H9 (cell line): ENCODE results near the gene AFF2. TPM values are rescaled to one million over a fixed set of nuclear protein-coding genes. Genes with fewer than 3 reads are reported as not detected.

Source experiments
- DNase-seq: peaks from one replicate; pipeline ENCODE4 v3.0.0-alpha.2; 2017
- H2AFZ ChIP-seq: one replicate; pipeline ENCODE4 v1.6.1; 2013; ENCODE audit warnings: mild to moderate bottlenecking, low read length, control low read depth, moderate library complexity
- H2AK5ac ChIP-seq: 2 replicates; pipeline ENCODE4 v1.6.1; 2013; ENCODE audit warnings: low read length, control low read depth, mixed read lengths; ENCODE audit not compliant: insufficient read length
- H2BK120ac ChIP-seq: one replicate; pipeline ENCODE4 v1.6.1; 2013; ENCODE audit warnings: low read depth, mild to moderate bottlenecking, low read length, control low read depth, inconsistent platforms; ENCODE audit not compliant: poor library complexity, severe bottlenecking
- H2BK12ac ChIP-seq: 2 replicates; pipeline ENCODE4 v1.6.1; 2013; ENCODE audit warnings: low read length, control low read depth, mixed read lengths, low read depth; ENCODE audit not compliant: insufficient read length
- H2BK15ac ChIP-seq: 2 replicates; pipeline ENCODE4 v1.6.1; 2013; ENCODE audit warnings: low read depth, low read length, control low read depth
- H2BK20ac ChIP-seq: one replicate; pipeline ENCODE4 v1.6.1; 2013; ENCODE audit warnings: low read depth, mild to moderate bottlenecking, low read length, control low read depth, inconsistent platforms; ENCODE audit not compliant: poor library complexity, severe bottlenecking
- H2BK5ac ChIP-seq: 2 replicates; pipeline ENCODE4 v1.6.1; 2013; ENCODE audit warnings: low read length, control low read depth, mixed read lengths; ENCODE audit not compliant: insufficient read length
- H3K14ac ChIP-seq: 2 replicates; pipeline ENCODE4 v1.6.1; 2013; ENCODE audit warnings: low read length, control low read depth; ENCODE audit not compliant: insufficient read depth
- H3K18ac ChIP-seq: 2 replicates; pipeline ENCODE4 v1.6.1; 2013; ENCODE audit warnings: low read depth, mild to moderate bottlenecking, mixed read lengths, low read length, control low read depth; ENCODE audit not compliant: insufficient read length
- H3K23ac ChIP-seq: 2 replicates; pipeline ENCODE4 v1.6.1; 2013; ENCODE audit warnings: low read length, control low read depth, mixed read lengths, low read depth; ENCODE audit not compliant: insufficient read length
- H3K23me2 ChIP-seq: 2 replicates; pipeline ENCODE4 v1.6.1; 2013; ENCODE audit warnings: low read depth, mild to moderate bottlenecking, mixed read lengths, low read length, control low read depth; ENCODE audit not compliant: insufficient read length, poor library complexity, severe bottlenecking
- H3K27ac ChIP-seq: 2 replicates; pipeline ENCODE4 v1.5.1; 2013; ENCODE audit warnings: low read length, control low read depth, mixed read lengths, low read depth; ENCODE audit not compliant: insufficient read length
- H3K27me3 ChIP-seq: 2 replicates; pipeline ENCODE4 v1.6.1; 2013; ENCODE audit warnings: low read length, control low read depth, inconsistent platforms; ENCODE audit not compliant: insufficient read depth
- H3K4ac ChIP-seq: 2 replicates; pipeline ENCODE4 v1.6.1; 2013; ENCODE audit warnings: low read depth, mild to moderate bottlenecking, control low read depth, inconsistent platforms, low read length, moderate library complexity
- H3K4me1 ChIP-seq: 2 replicates; pipeline ENCODE4 v1.6.1; 2013; ENCODE audit warnings: low read length, control low read depth, inconsistent platforms; ENCODE audit not compliant: insufficient read depth
- H3K4me2 ChIP-seq: 2 replicates; pipeline ENCODE4 v1.6.1; 2013; ENCODE audit warnings: low read length, control low read depth, mixed read lengths; ENCODE audit not compliant: insufficient read length, insufficient read depth
- H3K56ac ChIP-seq: 2 replicates; pipeline ENCODE4 v1.6.1; 2013; ENCODE audit warnings: low read depth, mild to moderate bottlenecking, mixed read lengths, low read length, control low read depth; ENCODE audit not compliant: insufficient read length
- H3K79me1 ChIP-seq: 2 replicates; pipeline ENCODE4 v1.6.1; 2013; ENCODE audit warnings: low read depth, mild to moderate bottlenecking, moderate library complexity, low read length, control low read depth, inconsistent platforms; ENCODE audit not compliant: insufficient read depth, poor library complexity, severe bottlenecking
- H3K79me2 ChIP-seq: 2 replicates; pipeline ENCODE4 v1.6.1; 2013; ENCODE audit warnings: low read length, control low read depth, inconsistent platforms; ENCODE audit not compliant: insufficient read depth
- H3K9ac ChIP-seq: 2 replicates; pipeline ENCODE4 v1.6.1; 2013; ENCODE audit warnings: low read length, control low read depth, mixed read lengths; ENCODE audit not compliant: insufficient read length; ENCODE audit errors: extremely low read depth
- H3K9me3 ChIP-seq: one replicate; pipeline ENCODE4 v1.6.1; 2013; ENCODE audit warnings: low read depth, low read length, inconsistent platforms; ENCODE audit not compliant: control insufficient read depth
- H3T11ph ChIP-seq: one replicate; pipeline ENCODE4 v1.6.1; 2013; ENCODE audit warnings: mild to moderate bottlenecking, low read length, control low read depth, inconsistent platforms
- H4K20me1 ChIP-seq: one replicate; pipeline ENCODE4 v1.6.1; 2013; ENCODE audit not compliant: control insufficient read depth, insufficient read length, insufficient read depth
- H4K5ac ChIP-seq: 2 replicates; pipeline ENCODE4 v1.6.1; 2013; ENCODE audit warnings: low read depth, mild to moderate bottlenecking, mixed read lengths, low read length, control low read depth; ENCODE audit not compliant: insufficient read length
- H4K8ac ChIP-seq: replicated peaks from 2 replicates; pipeline ENCODE4 v1.6.1; 2013; ENCODE audit warnings: low read length, control low read depth, mixed read lengths, low read depth; ENCODE audit not compliant: insufficient read length
- H4K91ac ChIP-seq: 2 replicates; pipeline ENCODE4 v1.6.1; 2013; ENCODE audit warnings: low read depth, mild to moderate bottlenecking, moderate library complexity, mixed read lengths, low read length, control low read depth; ENCODE audit not compliant: insufficient read length
- H3K27ac Mint-ChIP-seq, 3 experiments: 2 replicates in 2 of 3; 3 replicates in 1 of 3; pipeline ENCODE4 v1.8.0; 2020 to 2021; ENCODE audit warnings: mixed read lengths in 3 of 3, mild to moderate bottlenecking in 1 of 3, moderate library complexity in 1 of 3
- H3K27me3 Mint-ChIP-seq: 2 replicates; pipeline ENCODE4 v1.8.0; 2021; ENCODE audit warnings: low read depth, mild to moderate bottlenecking, moderate library complexity, mixed read lengths
- H3K36me3 Mint-ChIP-seq, 3 experiments: 2 replicates in 2 of 3; 3 replicates in 1 of 3; pipeline ENCODE4 v1.8.0; 2020 to 2021; ENCODE audit warnings: low read depth in 3 of 3, mixed read lengths in 3 of 3; ENCODE audit not compliant: insufficient read depth in 1 of 3
- H3K4me1 Mint-ChIP-seq, 2 experiments: 2 replicates each; pipeline ENCODE4 v1.8.0; 2020; ENCODE audit warnings: mixed read lengths in 2 of 2
- H3K4me3 Mint-ChIP-seq, 2 experiments: 2 replicates in 1 of 2; 3 replicates in 1 of 2; pipeline ENCODE4 v1.8.0; 2020 to 2021; ENCODE audit warnings: mild to moderate bottlenecking in 2 of 2, mixed read lengths in 2 of 2, moderate library complexity in 1 of 2
- H3K9me3 Mint-ChIP-seq, 2 experiments: 2 replicates in 1 of 2; 3 replicates in 1 of 2; pipeline ENCODE4 v1.8.0; 2020; ENCODE audit warnings: mild to moderate bottlenecking in 2 of 2, mixed read lengths in 2 of 2, moderate library complexity in 1 of 2
- WGBS: extraction: QIAGEN DNeasy Blood & Tissue Kit; methylation state at CpG from one replicate; pipeline ENCODE4 v1.1.7; 2013; ENCODE audit warnings: missing lambda C conversion rate, low lambda C conversion rate, mixed read lengths; ENCODE audit not compliant: insufficient read length; ENCODE audit errors: extremely low coverage; 5-methylcytosine and 5-hydroxymethylcytosine counted together
- total RNA-seq: library from RNA; stranded (reverse); gene quantifications from 2 replicates; pipeline ENCODE4 v1.2.1, GENCODE V29; 2021
- TF ChIP-seq, protein P1 (sequence below): fragments of 200-600 bp; sonication (generic); conservative IDR thresholded peaks from 3 replicates; pipeline ENCODE4 v1.8.0; 2021; ENCODE audit warnings: antibody characterized with exemption, mild to moderate bottlenecking

AFF2 gene
- total RNA-seq, 1 experiment from 2014 or later, result 14.6 TPM

DNA sequence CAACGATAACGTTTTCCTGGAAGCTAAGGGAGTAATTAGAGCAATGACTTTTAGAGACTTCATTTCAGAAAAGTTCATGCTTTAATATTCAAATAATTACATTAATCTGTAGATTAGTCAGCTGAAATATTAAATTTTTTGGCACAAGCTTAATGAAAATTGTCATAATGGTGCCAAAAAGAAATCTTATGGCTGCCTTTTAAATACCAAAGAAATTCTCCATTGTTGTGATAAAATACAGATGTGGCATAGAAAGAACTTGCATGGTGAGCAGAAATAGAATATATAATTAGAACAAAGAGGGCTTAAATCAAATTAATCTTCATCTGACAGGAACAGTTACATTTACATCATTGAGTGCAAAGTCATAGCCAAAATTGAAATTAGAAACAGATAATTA is 263.5 kb downstream of the AFF2 start:
- 0 out of 7 replicates have a peak, but pooled peaks cover 0 to 3% (median 0%) of the 10 kb centered on the region in 3 experiments for H3K36me3 Mint-ChIP-seq
- Histone ChIP-seq H2BK12ac (no peak overlapping the region), H2AFZ (no peak overlapping the region), H3T11ph (no peak overlapping the region), H3K79me1 (no peaks in the 10 kb centered on the region), H4K91ac (no peak overlapping the region), H3K9me3 (peaks cover 39% of the 10 kb centered on the region), H2BK15ac (no peak overlapping the region), H3K79me2 (no peaks in the 10 kb centered on the region), H4K5ac (no peak overlapping the region), H3K4me1 (no peaks in the 10 kb centered on the region), H2BK120ac (no peak overlapping the region), H3K9ac (no peak overlapping the region), H3K27me3 (no peaks in the 10 kb centered on the region), H3K56ac (no peak overlapping the region), H3K23me2 (no peaks in the 10 kb centered on the region), H3K4ac (no peak overlapping the region), H3K14ac (no peak overlapping the region), H4K8ac (no peak overlapping the region), H3K4me2 (no peak overlapping the region), H2BK20ac (no peak overlapping the region), H2BK5ac (no peak overlapping the region), H2AK5ac (no peak overlapping the region), H3K27ac (no peak overlapping the region), H3K18ac (no peak overlapping the region), H3K23ac (no peak overlapping the region), H4K20me1 (no peaks in the 10 kb centered on the region)
- no peaks in the 10 kb centered on the region for H3K4me1 Mint-ChIP-seq
- H3K9me3 Mint-ChIP-seq, result peaks cover 37 to 52% of the 10 kb centered on the region in 2 experiments
- H3K4me3 Mint-ChIP-seq, result no peak overlapping the region
- no peak for DNase-seq
- no CpG with 5 or more reads among the region's 2 CpGs for WGBS
- H3K27ac Mint-ChIP-seq, result no peak overlapping the region
- TF ChIP-seq, protein P1, sequence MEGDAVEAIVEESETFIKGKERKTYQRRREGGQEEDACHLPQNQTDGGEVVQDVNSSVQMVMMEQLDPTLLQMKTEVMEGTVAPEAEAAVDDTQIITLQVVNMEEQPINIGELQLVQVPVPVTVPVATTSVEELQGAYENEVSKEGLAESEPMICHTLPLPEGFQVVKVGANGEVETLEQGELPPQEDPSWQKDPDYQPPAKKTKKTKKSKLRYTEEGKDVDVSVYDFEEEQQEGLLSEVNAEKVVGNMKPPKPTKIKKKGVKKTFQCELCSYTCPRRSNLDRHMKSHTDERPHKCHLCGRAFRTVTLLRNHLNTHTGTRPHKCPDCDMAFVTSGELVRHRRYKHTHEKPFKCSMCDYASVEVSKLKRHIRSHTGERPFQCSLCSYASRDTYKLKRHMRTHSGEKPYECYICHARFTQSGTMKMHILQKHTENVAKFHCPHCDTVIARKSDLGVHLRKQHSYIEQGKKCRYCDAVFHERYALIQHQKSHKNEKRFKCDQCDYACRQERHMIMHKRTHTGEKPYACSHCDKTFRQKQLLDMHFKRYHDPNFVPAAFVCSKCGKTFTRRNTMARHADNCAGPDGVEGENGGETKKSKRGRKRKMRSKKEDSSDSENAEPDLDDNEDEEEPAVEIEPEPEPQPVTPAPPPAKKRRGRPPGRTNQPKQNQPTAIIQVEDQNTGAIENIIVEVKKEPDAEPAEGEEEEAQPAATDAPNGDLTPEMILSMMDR, result no peak
- H3K27me3 Mint-ChIP-seq, result no peaks in the 10 kb centered on the region; the same call in none of the 2 replicates
